GM19468 (cell line): ENCODE measurements around the gene TNS4.

Experiments
- ATAC-seq: cut with Tn5 transposase; IDR thresholded peaks from one replicate; pipeline ENCODE4 v1.9.1; 2021; ENCODE audit warnings: mild to moderate bottlenecking, moderate library complexity, moderate number of reproducible peaks; ENCODE audit not compliant: unreplicated experiment; ENCODE audit errors: extremely low read depth

Gene TNS4

DNA sequence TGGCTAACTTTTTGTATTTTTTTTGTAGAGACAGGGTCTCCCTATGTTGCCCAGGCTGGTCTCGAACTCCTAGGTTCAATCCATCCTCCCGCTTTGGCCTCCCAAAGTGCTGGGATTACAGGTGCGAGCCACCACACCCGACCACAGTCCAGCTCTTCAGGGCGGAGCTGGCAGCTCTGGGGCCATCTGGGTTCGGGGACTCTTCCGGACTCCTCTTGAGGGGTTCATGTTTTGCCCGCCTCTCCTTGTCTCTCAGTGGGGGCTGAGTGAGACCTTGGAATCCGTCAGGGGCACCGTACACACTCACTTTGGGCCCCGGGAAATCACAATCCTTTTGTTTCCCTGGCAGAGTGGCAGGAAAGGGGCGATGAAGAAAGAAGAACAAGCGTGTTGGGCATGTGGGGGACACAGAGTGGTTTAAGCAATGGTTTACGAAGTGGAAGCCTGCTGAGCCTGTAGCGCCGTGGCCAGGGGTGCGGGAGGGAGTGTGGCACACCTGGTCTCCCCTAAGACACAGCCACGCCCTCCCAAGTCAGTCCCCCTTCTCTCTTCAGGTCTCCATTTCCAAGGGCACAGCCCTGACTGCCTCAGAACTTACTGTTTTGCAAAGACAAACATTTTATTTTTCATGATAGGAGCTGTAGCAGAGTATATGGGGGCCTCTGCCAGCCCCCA, 26.1 kb downstream of the TNS4 start:
- ATAC-seq, result no peak

DNA sequence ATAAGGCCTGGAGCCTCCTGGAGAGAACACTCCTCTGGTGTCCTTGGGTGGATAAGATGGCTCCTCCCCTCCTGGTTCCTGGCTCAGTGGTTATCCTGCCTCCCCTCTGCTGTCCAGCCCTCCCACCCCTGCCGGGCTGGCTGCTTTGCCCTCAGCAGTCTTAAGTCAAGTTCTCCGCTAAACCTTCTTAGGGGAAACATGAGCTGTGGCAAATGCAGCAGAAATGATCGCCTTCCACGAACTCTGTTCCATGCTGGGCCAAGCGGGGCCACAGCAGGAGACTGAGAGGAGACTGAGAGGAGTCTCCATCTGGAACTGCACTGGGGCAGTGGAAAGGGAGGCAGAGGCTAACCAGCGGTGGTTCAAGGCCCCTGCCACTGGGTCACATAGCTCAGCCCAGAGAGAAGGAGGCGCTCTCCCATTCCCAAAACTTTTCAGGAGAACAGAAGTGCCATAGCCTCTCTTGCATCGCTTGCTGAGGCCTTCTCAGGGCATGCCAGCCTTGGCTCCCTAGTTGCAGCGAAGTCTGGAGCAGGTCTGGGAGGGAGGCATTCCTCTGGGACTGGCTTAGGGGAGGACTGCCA, 26.9 kb downstream of the TNS4 start:
- ATAC-seq, result no peak

DNA sequence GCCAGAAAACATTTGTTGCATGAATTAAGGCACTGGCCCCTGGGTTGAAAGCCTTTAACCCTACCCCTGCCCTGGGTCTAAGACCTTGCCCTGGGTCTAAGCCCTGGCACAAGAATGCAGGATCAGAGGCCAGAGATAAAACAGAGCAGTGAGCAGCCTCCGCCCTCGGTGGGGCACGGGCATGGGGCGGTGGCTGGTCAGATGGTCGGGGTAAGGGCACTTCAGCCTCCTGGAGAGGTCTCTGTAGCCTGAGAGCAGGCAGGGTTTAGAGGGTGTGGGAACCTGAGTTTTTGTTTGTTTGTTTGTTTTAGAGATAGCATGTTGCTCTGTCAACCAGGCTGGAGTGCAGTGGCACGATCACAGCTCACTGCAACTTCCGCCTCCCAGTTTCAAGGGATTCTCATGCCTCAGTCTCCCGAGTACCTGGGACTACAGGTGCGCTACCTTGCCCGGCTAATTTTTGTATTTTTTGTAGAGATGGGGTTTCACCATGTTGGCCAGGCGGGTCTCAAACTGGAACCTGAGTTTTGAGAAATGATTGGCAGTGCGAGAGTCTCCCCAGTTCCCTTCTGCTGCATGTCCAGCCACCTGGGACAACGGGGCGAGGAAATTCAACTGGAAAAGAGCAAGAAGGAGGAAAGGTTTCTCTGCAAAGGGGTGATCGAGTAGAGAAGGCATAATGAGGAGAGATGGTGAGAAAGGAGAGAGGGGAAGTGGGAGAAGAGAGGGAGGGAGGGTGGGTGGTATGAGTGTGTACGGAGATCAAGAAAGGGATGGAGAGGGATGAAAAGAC, 27.7 kb downstream of the TNS4 start:
- no peak for ATAC-seq

DNA sequence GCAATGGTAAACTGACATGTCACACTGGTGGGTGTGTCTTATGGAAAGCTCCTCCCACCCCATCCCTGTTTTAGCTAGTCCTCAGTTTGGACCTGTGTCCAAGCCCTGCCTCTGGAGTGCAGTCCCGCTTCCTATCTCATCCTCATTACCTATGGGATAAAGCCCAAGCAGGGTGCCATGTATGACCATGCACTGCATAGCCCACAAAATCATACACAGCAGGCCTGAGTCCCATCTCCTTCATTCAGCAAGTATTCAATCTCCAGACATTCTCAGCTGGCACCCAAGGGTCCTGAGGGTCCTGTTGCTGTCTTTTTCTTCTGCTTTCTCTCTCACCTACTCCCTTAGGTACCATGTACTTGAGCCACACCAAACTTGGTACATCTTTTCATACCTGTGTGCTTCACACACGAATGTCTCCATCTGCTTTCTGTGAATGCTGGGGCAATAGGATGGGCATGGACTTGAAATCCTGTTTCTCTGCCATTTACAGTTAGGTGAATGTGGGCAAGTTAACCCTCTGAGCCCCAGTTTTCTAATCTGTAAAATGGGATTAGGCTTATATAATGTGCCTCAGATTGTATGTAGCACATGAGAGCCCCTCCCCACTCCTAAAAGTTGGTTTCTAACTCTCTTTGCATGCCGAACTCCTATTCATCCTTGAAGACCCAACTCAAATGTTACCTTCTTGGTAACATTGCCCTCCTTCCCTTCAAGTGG, 28.5 kb downstream of the TNS4 start:
- ATAC-seq, result no peak

DNA sequence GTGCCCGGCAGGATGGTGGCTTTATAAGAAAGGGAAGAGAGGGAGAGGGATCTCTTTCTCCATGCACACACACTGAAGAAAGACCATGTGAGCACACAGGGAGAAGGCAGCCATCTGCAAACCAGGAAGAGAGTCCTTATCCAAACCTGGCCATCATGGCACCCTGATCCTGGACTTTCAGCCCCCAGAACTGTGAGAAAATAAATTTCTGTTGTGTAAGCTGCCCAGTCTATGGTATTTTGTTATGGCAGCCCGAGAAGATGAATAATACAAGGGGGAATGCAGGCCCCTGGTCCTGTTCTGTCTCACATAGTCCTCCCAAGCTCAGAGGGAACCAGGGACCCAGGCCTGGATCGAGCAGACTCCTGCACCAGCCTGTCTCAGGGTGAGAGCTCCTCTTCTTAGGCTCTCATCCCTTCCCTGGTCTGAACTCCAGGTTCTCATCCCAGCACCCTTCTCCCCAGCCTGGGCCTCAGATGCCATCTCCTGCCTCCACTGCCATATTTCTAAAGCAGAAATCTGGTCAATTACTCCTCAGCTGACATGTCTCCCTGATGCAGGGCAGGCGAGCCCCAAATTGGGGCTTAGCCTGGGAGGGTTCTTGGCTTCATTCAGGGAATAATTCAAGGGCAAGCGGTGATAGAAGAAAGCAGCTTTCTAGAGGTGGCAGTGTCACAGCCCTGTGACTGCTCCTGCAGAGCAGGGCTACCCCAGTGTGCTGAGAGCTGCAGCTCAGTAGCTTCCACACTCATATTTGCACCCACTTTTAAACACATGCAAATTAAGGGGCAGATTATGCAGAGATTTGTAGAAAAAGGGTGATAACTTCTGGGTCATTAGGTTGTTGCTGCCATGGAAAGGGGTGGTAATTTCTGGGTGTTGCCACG, 29.3 kb downstream of the TNS4 start:
- no peak for ATAC-seq

DNA sequence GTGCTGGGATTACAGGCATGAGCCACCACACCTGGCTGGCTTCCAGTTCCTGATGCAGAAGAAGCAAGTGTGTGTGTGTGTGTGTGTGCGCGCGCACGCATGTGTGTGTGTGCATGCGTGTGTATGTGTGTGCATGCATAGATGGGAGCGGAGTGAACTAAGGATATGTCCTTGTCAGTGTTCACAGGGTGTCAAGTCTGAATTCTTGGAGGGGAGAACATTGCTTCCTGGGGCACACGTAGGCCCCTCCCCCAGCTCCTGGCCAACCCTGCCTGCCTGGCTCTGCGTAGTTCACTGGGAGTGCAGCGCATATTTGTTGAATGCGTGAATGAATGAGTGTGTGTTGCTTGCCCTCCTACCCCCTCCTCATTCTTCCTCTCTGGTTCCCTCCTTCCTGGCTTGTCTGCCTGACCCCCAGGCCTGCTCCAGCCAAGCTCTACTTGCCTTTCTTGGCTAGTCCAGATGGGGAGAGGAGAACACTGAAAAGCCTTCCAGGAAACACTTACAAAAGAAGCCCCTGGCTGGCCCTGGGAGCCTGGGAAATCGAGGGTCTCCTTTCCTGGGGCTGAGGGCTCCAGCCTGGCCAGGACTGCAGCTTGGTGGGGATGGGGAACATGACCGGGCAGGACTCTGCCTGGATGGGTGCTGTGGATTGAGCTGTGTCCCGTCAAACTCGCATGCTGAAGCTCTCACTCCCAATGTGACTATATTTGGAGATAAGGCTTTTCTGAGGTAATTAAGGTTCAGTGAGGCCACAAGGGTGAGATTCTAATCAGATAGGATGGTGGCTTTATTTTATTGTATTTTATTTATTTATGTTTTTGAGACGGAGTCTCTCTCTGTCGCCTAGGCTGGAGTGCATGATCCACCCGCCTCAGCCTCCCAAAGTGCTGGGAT, 30.2 kb downstream of the TNS4 start:
- no peak for ATAC-seq

DNA sequence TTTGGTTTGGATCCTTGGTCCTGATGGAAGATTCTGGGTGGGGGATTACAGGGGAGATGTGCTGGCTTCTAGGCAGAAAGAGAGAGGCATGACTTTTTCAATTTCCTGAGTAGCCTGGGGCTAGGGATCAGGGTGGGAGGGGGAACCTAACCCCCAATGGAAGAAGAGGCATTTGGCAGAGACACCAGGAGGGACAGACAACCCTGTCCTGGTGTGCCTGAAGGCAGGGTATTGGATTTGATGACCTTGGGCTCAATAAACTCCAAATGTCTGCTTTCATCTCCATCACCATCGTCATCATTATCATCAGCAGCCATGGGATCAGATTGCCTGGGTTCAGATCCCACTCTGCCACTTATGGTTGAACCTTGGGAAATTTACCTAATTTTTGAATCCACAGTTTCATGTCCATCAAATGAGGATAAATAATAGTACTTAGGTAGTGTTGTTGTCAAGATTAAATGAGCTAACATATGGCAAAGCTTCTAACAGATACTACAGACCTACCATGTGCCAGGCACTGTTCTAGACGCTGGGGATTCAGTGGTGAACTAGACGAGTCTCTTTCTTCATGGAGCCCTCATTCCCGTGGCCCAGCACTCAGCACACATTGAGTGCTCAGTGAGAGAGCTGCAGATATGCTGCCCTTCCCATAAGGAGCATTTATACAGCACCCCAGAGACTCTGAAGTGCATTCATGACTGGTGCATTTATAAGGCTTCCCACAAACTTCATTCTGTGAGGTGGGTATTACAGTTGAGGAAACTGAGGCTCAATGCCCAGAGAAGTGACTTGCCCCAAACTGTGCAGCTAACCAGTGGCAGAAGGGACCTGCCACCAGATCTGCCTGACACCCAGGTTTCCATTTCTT, 31.4 kb downstream of the TNS4 start:
- no peak for ATAC-seq

DNA sequence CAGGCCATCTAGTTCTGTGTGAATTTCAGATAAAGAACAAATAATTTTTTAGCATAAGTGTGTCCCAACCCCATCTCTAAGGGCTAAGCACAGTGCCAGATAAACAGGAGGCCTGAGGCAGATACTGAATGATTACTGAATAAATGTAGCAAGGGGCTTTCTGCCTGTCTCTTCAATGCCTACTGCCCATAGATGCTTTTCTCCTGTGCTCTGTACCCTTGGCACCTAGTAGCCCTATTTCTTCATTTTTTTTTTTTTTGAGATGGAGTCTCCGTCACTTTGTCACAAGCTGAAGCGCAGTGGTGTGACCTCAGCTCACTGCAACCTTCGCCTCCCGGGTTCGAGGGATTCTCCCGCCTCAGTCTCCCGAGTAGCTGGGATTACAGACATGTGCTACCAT, 32.9 kb downstream of the TNS4 start:
- ATAC-seq, result no peak

DNA sequence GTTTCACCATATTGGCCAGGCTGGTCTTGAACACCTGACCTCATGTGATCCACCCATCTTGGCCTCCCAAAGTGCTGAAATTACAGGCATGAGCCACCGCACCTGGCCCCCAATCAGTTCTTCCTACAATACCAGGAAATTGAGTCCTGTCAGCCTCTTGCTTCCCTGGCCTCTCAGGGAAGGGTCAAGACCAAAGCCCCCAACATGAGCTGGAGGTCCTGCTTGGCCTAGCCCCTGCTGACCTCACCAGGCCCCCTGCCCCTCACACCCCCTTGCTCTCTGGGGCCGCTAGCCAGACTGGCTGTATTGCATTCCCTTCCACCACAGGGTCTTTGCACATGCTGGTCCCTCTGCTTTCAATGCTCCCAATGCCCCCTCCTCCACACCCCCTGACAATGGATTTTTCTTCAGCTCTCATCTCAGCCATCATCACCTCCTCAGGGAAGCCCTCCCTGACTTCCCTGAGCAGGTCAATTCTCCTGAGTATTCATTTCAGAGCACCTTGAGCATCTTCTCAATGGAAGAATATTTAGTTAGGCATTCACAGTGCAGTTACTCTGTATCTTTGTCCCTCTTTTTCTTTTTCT, 34.0 kb downstream of the TNS4 start:
- ATAC-seq, result no peak

DNA sequence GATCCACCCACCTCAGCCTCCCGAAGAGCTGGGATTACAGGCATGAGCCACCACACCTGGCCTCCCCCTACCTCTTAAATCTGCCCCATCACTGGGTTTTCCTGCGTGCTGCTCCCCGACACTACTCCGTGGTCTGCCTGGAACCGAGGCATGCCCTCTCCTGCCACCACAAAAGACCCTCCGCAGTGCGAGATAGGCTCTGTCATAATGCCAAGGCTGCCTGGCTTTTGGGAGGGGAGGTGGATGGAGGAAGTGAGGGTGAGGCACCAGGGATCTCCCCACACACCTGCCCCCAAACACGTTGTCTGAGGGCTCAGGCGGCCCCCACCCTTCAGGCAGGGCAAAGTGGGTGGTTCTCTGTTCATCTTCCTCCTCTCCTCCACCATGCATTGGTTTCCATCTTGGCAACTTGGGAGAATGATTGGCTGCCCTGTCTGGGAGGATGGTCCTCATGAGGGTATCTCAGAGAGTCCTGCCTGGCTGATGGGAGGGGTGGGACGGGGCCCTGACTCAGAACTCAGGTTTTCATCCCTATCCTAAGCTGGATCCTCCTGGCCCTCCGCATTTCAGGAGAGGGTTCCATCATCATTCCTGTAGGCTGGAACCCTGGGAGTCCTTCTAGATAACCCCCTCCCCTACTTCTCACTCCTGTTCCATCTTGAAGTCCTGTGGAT, 35.0 kb downstream of the TNS4 start:
- ATAC-seq, result no peak

DNA sequence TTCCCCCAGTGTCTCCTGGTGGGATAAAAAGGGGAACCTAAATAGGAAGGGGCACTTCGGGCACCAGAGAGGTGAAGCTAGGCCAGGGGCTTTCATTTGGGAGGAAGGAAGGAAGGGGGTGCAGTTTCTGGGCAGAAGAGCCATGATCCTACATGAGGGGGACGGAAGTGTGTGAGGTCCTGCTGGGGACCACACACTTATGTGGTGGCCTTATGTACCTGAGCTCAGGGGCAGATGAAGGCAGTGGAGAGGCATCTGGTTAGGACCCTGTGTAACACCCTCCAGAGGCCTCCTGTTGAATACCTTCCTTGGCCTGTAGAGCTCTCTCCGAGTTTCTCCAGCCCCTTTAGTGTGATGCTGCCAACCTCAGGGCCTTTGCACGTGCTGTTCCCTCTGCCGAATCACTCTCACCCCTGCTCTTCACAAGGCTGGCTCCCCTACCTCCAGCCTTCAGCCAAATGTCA, 37.0 kb downstream of the TNS4 start:
- ATAC-seq, result no peak

DNA sequence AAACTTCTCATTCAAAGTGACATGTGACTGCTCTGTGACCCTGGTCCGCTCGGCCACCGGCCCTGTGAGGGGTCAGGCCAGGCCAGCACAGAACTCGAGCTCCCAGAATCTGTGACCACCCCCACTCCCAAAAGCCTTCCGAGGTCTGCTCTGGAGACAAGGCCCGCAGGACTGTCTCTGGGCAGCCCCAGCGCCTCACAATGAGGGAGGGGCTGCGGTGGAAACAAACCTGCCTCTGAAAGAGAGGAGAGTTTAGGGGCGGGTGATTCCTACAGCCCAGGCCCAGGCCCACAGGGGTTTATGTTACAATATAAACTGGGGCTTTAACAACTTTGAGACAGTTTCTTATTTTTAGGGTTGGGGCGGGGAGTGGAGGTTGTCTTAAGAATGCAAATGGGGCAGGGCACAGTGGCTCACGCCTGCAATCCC, 38.3 kb downstream of the TNS4 start:
- ATAC-seq, result no peak

DNA sequence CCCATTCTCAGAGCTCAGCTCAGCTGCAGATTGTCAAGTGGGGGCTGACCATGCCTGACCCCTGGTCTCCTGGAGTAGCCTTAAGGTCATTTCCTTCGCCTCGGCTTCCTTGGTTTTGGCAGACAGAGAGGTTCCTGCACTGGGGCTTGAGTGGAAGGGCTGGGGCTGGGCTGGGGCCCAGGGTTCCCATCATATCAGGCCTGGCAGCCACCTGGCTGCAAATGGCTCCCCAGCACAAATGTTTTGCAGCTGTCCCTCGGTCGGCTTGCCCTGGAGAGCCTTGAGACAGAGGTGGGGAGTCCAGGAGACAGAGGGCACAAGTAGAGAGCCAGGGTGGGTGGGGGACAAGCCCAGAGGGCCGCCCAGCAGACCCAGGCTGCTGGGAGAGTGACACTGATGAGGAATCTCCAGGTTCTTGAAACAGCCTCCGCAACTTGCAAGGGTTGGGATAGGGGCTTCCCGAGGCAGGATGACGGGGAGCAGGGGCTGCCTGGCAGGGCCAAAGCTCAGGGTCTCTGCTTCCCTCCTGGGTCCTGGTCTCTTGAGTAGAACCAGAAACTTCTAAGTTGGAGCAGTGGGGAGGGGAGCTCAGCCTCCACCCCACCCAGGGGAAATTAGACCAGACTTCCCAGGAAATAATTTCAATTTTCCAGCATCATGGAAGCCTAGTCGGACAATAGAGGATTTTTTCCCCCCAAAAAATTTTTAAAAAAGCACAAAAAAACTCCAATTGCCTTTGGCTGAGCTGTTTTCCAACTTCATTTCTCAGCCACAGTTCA, 38.9 kb downstream of the TNS4 start:
- ATAC-seq, result no peak

DNA sequence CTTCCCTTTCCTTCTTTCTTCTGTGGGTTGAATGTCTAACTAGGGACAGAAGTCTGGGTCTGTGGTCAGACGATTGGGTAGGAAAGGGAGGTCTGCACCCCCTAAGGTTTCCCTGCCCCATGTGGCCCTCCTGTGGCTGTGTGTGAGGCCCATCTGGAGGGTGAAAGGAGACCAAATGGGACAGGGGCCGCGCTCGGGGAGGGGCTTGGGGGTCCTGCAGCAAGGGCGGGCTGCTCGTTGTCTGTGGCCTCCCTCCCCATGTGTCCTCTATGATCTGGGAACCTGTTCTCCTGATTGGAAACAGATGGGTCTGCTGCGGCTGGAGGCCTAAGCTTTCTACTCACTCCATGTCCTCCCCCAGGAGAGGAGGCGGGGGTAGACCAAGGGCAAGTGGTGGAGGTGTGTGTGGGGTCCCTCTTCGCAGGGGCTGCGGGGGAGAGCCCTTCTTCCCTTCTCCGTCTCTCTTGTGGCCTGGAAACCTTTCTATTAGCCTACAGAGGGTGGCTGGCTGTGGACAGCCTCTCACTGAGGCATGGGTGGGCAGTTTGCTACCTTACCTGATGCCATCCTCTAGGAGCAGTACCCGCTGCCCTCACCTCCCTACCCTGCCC, 39.6 kb downstream of the TNS4 start:
- ATAC-seq, result no peak

DNA sequence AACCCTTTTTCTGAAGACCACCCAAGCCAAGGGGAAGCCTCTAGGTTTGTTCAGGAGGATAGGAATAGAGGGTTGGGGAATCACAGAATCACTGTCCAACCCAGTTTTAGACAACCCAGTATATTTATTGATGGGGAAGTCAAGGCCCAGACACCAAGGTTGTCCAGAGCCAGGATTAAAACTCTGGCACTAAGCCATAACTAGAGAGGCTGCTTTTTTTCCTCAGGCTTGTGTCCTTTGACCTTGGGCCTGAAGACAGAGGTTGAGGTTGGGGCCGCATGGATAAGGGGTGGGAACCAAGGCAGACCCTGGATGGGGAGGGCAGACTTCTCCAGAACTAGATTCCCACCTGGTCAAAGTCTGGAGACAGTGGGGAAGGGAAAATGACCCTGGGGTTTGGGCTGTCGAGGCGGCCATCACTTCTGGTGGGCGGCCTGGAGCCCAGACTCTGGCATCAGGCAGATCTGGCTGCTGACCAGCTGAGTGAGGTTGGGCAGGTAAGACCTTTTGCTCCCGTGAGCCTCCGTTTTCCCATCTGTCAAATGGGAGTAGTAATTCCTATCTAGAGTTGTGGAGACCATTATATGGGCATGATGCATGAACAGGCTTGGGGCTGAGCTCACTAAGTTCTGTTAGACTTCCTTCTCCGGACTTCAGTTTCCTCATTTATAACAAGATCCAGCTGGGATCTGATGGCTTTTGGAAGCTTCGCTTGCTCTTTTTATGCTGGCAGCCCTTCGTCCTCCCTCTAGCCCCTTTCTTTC, 40.3 kb downstream of the TNS4 start:
- ATAC-seq, result no peak
